ENCODE measurements around the gene RIMS4.

GRCh38 chr20:44788706-44789456, 21.5 kb downstream of the RIMS4 start:
- TF ChIP-seq CTCF (IDR thresholded peaks at IDR 0.05) (no peak), POLR2A (IDR thresholded peaks at IDR 0.05; ENCODE audit: low read depth) (no peak)
